Ishikawa (cell line): ENCODE results near the gene NFX1.

Experiments used
- CEBPB ChIP-seq: IDR thresholded peaks from 2 replicates; pipeline ENCODE4 v1.6.1; 2012
- EGR1 ChIP-seq: IDR thresholded peaks from 2 replicates; pipeline ENCODE4 v1.6.1; 2012
- EP300 ChIP-seq: IDR thresholded peaks from 2 replicates; pipeline ENCODE4 v1.6.1; 2012; ENCODE audit warnings: borderline replicate concordance
- MAX ChIP-seq: IDR thresholded peaks from 2 replicates; pipeline ENCODE4 v1.6.1; 2012
- REST ChIP-seq: IDR thresholded peaks from 2 replicates; pipeline ENCODE4 v1.6.1; 2012; ENCODE audit warnings: low read depth, mild to moderate bottlenecking
- TAF1 ChIP-seq: IDR thresholded peaks from 2 replicates; pipeline ENCODE4 v1.6.1; 2012; ENCODE audit warnings: low read depth, mild to moderate bottlenecking
- USF1 ChIP-seq: IDR thresholded peaks from 2 replicates; pipeline ENCODE4 v1.6.1; 2012
- YY1 ChIP-seq: IDR thresholded peaks from 2 replicates; pipeline ENCODE4 v1.6.1; 2012; ENCODE audit warnings: low read depth

GRCh38 chr9:33320230-33320567 lies 29.9 kb downstream of the NFX1 start:
- TF ChIP-seq EGR1 (no peak), YY1 (no peak), CEBPB (no peak), USF1 (no peak), TAF1 (no peak), EP300 (no peak), REST (no peak), MAX (no peak)
